AG09309 (cell line): ENCODE measurements around the gene STOML2.
A peak's percentile ranks its signal among the peaks of the same experiment; 100 is the strongest.
"Not testable (repeated sequence)": the region's sequence is repeated elsewhere in the genome, so short reads cannot be mapped to it uniquely, and the experiment has no call there.

Experiments
- DNase-seq: peaks from one replicate; pipeline ENCODE4 v3.0.0-alpha.2; 2010; ENCODE audit warnings: low read depth
- H3K4me3 ChIP-seq: 2 replicates; pipeline ENCODE4 v1.5.1; 2011; ENCODE audit warnings: mild to moderate bottlenecking, low read depth, low read length, moderate library complexity; ENCODE audit not compliant: control insufficient read depth
- CTCF ChIP-seq: IDR thresholded peaks from 2 replicates; pipeline ENCODE4 v1.5.1; 2011; ENCODE audit warnings: mild to moderate bottlenecking, low read depth, low read length, inconsistent platforms; ENCODE audit not compliant: insufficient read depth, control insufficient read depth; ENCODE audit errors: missing control alignments

Gene STOML2

GRCh38 chr9:35102769-35103659, at the start of gene STOML2:
Gene STOML2, minus strand, starts transcription at chr9:35103131. Its CDS starts 37 bp downstream, at chr9:35103094.
- H3K4me3 ChIP-seq, result peak within 1 kb of the TSS; percentile 52
- peak; percentile 85 for DNase-seq
- TF ChIP-seq CTCF, result no peak

- H3K4me3 ChIP-seq, DNase-seq: not testable (repeated sequence)
These were observed 45.1 kb upstream of the STOML2 start for GRCh38 chr9:35147941-35148563.

GRCh38 chr9:35142037-35142436, 39.1 kb upstream of the STOML2 start:
- TF ChIP-seq CTCF, result no peak
- H3K4me3 ChIP-seq, result no peak overlapping the region
- DNase-seq, result no peak

- H3K4me3 ChIP-seq, result no peak overlapping the region
- TF ChIP-seq CTCF, result no peak
- DNase-seq, result no peak
These were observed 37.2 kb upstream of the STOML2 start for GRCh38 chr9:35140093-35140492.

GRCh38 chr9:35136866-35137265, 33.9 kb upstream of the STOML2 start:
- no peak for TF ChIP-seq CTCF
- DNase-seq, result no peak
- H3K4me3 ChIP-seq, result no peak overlapping the region

- DNase-seq, result no peak
- TF ChIP-seq CTCF, result no peak
- H3K4me3 ChIP-seq, result no peak overlapping the region
These were observed 33.1 kb upstream of the STOML2 start for GRCh38 chr9:35135988-35136387.

- TF ChIP-seq CTCF, result no peak
- no peak overlapping the region for H3K4me3 ChIP-seq
- no peak for DNase-seq
These were observed 32.0 kb upstream of the STOML2 start for GRCh38 chr9:35134920-35135319.
